Panc1 (cell line): ENCODE measurements around the gene TDRKH.

ENCODE experiments used
- CTCF ChIP-seq: fragments of 450-650 bp; IDR thresholded peaks from 2 replicates; pipeline ENCODE4 v1.5.1; 2017; ENCODE audit warnings: mild to moderate bottlenecking
- POLR2AphosphoS5 ChIP-seq: IDR thresholded peaks from 2 replicates; pipeline ENCODE4 v1.6.1; 2012; ENCODE audit warnings: mild to moderate bottlenecking, low read depth, low read length, moderate library complexity
- SIN3A ChIP-seq: IDR thresholded peaks from 2 replicates; pipeline ENCODE4 v1.6.1; 2012; ENCODE audit warnings: low read depth, mild to moderate bottlenecking, low read length, moderate library complexity, borderline replicate concordance; ENCODE audit not compliant: insufficient read depth
- TCF7L2 ChIP-seq: IDR thresholded peaks from 2 replicates; pipeline ENCODE4 v1.6.1; 2011; ENCODE audit warnings: mild to moderate bottlenecking, low read depth, low read length, inconsistent platforms
- TF ChIP-seq, protein P1 (sequence below), 2 experiments: IDR thresholded peaks; 2 replicates each; pipeline ENCODE4 v1.6.1; 2011 to 2012; ENCODE audit warnings: low read depth in 2 of 2, control low read depth in 1 of 2, low read length in 1 of 2, mild to moderate bottlenecking in 1 of 2, moderate library complexity in 1 of 2; ENCODE audit not compliant: insufficient read depth in 1 of 2

GRCh38 chr1:151837197-151837596 is 46.9 kb upstream of the TDRKH start:
- TF ChIP-seq CTCF (no peak), SIN3A (no peak), POLR2AphosphoS5 (no peak), TCF7L2 (no peak)
- TF ChIP-seq, protein P1, sequence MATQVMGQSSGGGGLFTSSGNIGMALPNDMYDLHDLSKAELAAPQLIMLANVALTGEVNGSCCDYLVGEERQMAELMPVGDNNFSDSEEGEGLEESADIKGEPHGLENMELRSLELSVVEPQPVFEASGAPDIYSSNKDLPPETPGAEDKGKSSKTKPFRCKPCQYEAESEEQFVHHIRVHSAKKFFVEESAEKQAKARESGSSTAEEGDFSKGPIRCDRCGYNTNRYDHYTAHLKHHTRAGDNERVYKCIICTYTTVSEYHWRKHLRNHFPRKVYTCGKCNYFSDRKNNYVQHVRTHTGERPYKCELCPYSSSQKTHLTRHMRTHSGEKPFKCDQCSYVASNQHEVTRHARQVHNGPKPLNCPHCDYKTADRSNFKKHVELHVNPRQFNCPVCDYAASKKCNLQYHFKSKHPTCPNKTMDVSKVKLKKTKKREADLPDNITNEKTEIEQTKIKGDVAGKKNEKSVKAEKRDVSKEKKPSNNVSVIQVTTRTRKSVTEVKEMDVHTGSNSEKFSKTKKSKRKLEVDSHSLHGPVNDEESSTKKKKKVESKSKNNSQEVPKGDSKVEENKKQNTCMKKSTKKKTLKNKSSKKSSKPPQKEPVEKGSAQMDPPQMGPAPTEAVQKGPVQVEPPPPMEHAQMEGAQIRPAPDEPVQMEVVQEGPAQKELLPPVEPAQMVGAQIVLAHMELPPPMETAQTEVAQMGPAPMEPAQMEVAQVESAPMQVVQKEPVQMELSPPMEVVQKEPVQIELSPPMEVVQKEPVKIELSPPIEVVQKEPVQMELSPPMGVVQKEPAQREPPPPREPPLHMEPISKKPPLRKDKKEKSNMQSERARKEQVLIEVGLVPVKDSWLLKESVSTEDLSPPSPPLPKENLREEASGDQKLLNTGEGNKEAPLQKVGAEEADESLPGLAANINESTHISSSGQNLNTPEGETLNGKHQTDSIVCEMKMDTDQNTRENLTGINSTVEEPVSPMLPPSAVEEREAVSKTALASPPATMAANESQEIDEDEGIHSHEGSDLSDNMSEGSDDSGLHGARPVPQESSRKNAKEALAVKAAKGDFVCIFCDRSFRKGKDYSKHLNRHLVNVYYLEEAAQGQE (IDR thresholded peaks at IDR 0.05; ENCODE audit: insufficient read depth in 1 of 2, low read depth in 2 of 2, low read length in 1 of 2), result no peak
